GM12878 (cell line): ENCODE data around the gene RIN1. TPM values are rescaled to one million over a fixed set of nuclear protein-coding genes. Genes with fewer than 3 reads are reported as not detected.

ENCODE experiments used
- BMI1 ChIP-seq: fragments of 450-650 bp; IDR thresholded peaks from 2 replicates; pipeline ENCODE4 v1.6.1; 2016; ENCODE audit warnings: mild to moderate bottlenecking, moderate library complexity, borderline replicate concordance
- EZH2 ChIP-seq: IDR thresholded peaks from 2 replicates; pipeline ENCODE4 v1.6.1; 2012; ENCODE audit warnings: low read depth, mild to moderate bottlenecking, control low read depth, inconsistent platforms, low read length, borderline replicate concordance; ENCODE audit not compliant: control insufficient read depth
- IKZF1 ChIP-seq: fragments of 450-650 bp; conservative IDR thresholded peaks from 2 replicates; pipeline ENCODE4 v1.6.1; 2017; ENCODE audit warnings: antibody characterized with exemption, mild to moderate bottlenecking
- KAT2A ChIP-seq: conservative IDR thresholded peaks from 2 replicates; pipeline ENCODE4 v1.6.1; 2011; ENCODE audit warnings: low read depth, low read length; ENCODE audit not compliant: control insufficient read depth
- NFYA ChIP-seq: IDR thresholded peaks from 2 replicates; pipeline ENCODE4 v1.6.1; 2011; ENCODE audit warnings: low read depth, mild to moderate bottlenecking, low read length, improper control_type of control experiment, borderline replicate concordance
- POLR2AphosphoS2 ChIP-seq: IDR thresholded peaks from 2 replicates; pipeline ENCODE4 v1.6.1; 2011; ENCODE audit warnings: low read depth, mild to moderate bottlenecking, low read length, improper control_type of control experiment, moderate library complexity
- RAD51 ChIP-seq: fragments of 450-650 bp; IDR thresholded peaks from 2 replicates; pipeline ENCODE4 v1.6.1; 2016; ENCODE audit warnings: moderate library complexity, mild to moderate bottlenecking, inconsistent platforms
- SIN3A ChIP-seq: IDR thresholded peaks from 2 replicates; pipeline ENCODE4 v1.6.1; 2012; ENCODE audit warnings: low read depth, low read length, improper control_type of control experiment
- SIX5 ChIP-seq: IDR thresholded peaks from 2 replicates; pipeline ENCODE4 v1.6.1; 2011; ENCODE audit warnings: mild to moderate bottlenecking, low read depth, low read length, moderate library complexity; ENCODE audit not compliant: severe bottlenecking
- polyA plus RNA-seq, 11 experiments: library from polyadenylated mRNA; depleted of rRNA in 4 of 11; unstranded in 6 of 11; stranded (reverse) in 5 of 11; fragments of >200 nt; fragmentation: Nextera tagmentation in 4 of 11; fragmentation: Illumina TruSeq in 1 of 11; extraction: Ambion mirVana in 4 of 11; extraction: Trizol in 1 of 11; gene quantifications; 1 replicate in 1 of 11; 2 replicates in 10 of 11; pipeline versions ENCODE4 v1.2.1 to v1.2.3, GENCODE V29; 2011 to 2016; ENCODE audit warnings: inconsistent platforms in 2 of 11, missing spikeins in 2 of 11, low read depth in 1 of 11
- total RNA-seq, 4 experiments: library from RNA; depleted of rRNA in 3 of 4; stranded (reverse); fragments of >200 nt in 3 of 4; fragmentation: Illumina TruSeq in 1 of 4; extraction: Trizol in 1 of 4; gene quantifications; 2 replicates each; pipeline versions ENCODE4 v1.2.1 to v1.2.3, GENCODE V29; 2013 to 2021
- TF ChIP-seq, protein P1 (sequence below): fragments of 450-650 bp; IDR thresholded peaks from 2 replicates; pipeline ENCODE4 v1.6.1; 2017; ENCODE audit warnings: mild to moderate bottlenecking, low read depth, inconsistent platforms; ENCODE audit not compliant: poor library complexity, severe bottlenecking
- TF ChIP-seq, protein P2 (sequence below): fragments of 450-650 bp; formaldehyde crosslinking; IDR thresholded peaks from 2 replicates; pipeline ENCODE4 v1.4.0; 2022; ENCODE audit warnings: mild to moderate bottlenecking, moderate library complexity
- TF ChIP-seq, protein P3 (sequence below): IDR thresholded peaks from 2 replicates; pipeline ENCODE4 v1.6.1; 2011; ENCODE audit warnings: borderline replicate concordance, low read depth, mild to moderate bottlenecking, moderate library complexity, mixed read lengths, low read length; ENCODE audit not compliant: insufficient read depth; ENCODE audit errors: extremely low read length
- TF ChIP-seq, protein P4 (sequence below): fragments of 450-650 bp; IDR thresholded peaks from 2 replicates; pipeline ENCODE4 v1.6.1; 2017; ENCODE audit warnings: mild to moderate bottlenecking, moderate library complexity
- TF ChIP-seq, protein P5 (sequence below): fragments of 450-650 bp; IDR thresholded peaks from 2 replicates; pipeline ENCODE4 v1.6.1; 2018; ENCODE audit warnings: borderline replicate concordance, mild to moderate bottlenecking; ENCODE audit not compliant: partially characterized antibody

RIN1 gene
- total and polyA plus RNA-seq, 10 of the 15 experiments (the other 5 are each of a cell fraction or from before 2014, with no cell fraction given): 0.04 to 0.69 (median 0.22) TPM; not detected in 1

DNA sequence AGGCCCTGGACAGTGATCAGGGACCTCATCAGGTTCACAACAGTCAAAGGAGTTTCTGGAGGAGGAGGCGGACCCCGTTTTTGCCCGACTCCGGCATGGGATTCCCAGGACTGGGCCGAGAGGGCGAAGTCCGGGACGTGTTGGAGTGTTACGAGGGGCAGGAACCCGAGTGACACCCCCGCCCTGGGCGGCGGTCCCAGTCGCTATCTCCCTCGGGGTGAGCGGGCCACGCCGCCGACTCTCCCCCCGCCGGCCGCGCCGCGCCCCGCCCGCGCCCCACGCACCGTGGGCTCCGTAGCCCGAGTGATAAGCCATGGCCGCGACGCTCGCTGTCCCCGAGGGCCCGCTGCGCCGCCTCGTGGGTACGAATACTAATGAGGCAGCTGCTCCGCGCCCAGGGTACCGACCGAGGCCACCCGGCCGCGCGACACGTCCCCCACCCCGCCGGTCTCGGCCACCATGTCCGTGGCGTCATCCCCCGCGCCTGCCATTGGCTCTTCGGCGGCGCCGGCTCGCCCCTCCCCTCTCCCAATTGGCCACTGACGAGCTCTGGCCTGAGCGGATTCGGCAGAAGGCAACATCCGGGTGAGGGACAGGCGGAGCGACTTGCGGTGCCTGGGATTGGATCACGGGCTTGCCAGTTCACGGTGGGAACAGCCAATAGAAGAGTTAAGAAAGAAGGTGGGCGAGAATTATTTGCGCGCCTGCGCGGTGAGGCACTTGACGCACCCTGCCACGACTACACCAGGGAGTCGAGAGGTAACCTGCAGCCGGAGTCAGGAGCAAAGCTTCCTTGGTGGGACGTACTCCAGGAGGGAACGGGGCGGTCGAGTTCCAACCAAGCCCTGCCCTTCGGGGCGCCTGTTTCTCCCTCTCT lies 47.3 kb downstream of the RIN1 start, which contains the start of gene YIF1A (continued):
- TF ChIP-seq, protein P1, sequence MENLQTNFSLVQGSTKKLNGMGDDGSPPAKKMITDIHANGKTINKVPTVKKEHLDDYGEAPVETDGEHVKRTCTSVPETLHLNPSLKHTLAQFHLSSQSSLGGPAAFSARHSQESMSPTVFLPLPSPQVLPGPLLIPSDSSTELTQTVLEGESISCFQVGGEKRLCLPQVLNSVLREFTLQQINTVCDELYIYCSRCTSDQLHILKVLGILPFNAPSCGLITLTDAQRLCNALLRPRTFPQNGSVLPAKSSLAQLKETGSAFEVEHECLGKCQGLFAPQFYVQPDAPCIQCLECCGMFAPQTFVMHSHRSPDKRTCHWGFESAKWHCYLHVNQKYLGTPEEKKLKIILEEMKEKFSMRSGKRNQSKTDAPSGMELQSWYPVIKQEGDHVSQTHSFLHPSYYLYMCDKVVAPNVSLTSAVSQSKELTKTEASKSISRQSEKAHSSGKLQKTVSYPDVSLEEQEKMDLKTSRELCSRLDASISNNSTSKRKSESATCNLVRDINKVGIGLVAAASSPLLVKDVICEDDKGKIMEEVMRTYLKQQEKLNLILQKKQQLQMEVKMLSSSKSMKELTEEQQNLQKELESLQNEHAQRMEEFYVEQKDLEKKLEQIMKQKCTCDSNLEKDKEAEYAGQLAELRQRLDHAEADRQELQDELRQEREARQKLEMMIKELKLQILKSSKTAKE: no peak
- TF ChIP-seq BMI1: no peak
- TF ChIP-seq, protein P2, sequence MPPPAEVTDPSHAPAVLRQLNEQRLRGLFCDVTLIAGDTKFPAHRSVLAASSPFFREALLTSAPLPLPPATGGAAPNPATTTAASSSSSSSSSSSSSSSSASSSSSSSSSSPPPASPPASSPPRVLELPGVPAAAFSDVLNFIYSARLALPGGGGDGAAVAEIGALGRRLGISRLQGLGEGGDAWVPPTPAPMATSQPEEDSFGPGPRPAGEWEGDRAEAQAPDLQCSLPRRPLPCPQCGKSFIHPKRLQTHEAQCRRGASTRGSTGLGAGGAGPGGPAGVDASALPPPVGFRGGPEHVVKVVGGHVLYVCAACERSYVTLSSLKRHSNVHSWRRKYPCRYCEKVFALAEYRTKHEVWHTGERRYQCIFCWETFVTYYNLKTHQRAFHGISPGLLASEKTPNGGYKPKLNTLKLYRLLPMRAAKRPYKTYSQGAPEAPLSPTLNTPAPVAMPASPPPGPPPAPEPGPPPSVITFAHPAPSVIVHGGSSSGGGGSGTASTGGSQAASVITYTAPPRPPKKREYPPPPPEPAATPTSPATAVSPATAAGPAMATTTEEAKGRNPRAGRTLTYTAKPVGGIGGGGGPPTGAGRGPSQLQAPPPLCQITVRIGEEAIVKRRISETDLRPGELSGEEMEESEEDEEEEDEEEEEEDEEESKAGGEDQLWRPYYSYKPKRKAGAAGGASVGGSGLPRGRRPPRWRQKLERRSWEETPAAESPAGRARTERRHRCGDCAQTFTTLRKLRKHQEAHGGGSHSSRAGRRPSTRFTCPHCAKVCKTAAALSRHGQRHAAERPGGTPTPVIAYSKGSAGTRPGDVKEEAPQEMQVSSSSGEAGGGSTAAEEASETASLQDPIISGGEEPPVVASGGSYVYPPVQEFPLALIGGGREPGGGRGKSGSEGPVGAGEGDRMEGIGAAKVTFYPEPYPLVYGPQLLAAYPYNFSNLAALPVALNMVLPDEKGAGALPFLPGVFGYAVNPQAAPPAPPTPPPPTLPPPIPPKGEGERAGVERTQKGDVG (CRISPR knock-in tag): no peak
- TF ChIP-seq SIN3A: peak; percentile 61
- TF ChIP-seq, protein P3, sequence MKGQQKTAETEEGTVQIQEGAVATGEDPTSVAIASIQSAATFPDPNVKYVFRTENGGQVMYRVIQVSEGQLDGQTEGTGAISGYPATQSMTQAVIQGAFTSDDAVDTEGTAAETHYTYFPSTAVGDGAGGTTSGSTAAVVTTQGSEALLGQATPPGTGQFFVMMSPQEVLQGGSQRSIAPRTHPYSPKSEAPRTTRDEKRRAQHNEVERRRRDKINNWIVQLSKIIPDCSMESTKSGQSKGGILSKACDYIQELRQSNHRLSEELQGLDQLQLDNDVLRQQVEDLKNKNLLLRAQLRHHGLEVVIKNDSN: peak; percentile 10
- TF ChIP-seq POLR2AphosphoS2: peak; percentile 84
- peak; percentile 24 for TF ChIP-seq SIX5
- TF ChIP-seq NFYA: peak; percentile 57
- TF ChIP-seq, protein P4, sequence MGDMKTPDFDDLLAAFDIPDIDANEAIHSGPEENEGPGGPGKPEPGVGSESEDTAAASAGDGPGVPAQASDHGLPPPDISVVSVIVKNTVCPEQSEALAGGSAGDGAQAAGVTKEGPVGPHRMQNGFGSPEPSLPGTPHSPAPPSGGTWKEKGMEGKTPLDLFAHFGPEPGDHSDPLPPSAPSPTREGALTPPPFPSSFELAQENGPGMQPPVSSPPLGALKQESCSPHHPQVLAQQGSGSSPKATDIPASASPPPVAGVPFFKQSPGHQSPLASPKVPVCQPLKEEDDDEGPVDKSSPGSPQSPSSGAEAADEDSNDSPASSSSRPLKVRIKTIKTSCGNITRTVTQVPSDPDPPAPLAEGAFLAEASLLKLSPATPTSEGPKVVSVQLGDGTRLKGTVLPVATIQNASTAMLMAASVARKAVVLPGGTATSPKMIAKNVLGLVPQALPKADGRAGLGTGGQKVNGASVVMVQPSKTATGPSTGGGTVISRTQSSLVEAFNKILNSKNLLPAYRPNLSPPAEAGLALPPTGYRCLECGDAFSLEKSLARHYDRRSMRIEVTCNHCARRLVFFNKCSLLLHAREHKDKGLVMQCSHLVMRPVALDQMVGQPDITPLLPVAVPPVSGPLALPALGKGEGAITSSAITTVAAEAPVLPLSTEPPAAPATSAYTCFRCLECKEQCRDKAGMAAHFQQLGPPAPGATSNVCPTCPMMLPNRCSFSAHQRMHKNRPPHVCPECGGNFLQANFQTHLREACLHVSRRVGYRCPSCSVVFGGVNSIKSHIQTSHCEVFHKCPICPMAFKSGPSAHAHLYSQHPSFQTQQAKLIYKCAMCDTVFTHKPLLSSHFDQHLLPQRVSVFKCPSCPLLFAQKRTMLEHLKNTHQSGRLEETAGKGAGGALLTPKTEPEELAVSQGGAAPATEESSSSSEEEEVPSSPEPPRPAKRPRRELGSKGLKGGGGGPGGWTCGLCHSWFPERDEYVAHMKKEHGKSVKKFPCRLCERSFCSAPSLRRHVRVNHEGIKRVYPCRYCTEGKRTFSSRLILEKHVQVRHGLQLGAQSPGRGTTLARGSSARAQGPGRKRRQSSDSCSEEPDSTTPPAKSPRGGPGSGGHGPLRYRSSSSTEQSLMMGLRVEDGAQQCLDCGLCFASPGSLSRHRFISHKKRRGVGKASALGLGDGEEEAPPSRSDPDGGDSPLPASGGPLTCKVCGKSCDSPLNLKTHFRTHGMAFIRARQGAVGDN: peak; percentile 33; the same call in 1 of the 2 replicates
- TF ChIP-seq KAT2A: no peak
- TF ChIP-seq, protein P5, sequence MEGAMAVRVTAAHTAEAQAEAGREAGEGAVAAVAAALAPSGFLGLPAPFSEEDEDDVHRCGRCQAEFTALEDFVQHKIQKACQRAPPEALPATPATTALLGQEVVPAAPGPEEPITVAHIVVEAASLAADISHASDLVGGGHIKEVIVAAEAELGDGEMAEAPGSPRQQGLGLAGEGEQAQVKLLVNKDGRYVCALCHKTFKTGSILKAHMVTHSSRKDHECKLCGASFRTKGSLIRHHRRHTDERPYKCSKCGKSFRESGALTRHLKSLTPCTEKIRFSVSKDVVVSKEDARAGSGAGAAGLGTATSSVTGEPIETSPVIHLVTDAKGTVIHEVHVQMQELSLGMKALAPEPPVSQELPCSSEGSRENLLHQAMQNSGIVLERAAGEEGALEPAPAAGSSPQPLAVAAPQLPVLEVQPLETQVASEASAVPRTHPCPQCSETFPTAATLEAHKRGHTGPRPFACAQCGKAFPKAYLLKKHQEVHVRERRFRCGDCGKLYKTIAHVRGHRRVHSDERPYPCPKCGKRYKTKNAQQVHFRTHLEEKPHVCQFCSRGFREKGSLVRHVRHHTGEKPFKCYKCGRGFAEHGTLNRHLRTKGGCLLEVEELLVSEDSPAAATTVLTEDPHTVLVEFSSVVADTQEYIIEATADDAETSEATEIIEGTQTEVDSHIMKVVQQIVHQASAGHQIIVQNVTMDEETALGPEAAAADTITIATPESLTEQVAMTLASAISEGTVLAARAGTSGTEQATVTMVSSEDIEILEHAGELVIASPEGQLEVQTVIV: peak; percentile 76
- no peak for TF ChIP-seq EZH2
- no peak for TF ChIP-seq RAD51
- peak; percentile 46 for TF ChIP-seq IKZF1
